ENCODE results near the gene RAC3.

RAC3 gene

GRCh38 chr17:82012261-82012639 lies 19.2 kb upstream of the RAC3 start:
- TF ChIP-seq REST (IDR thresholded peaks at IDR 0.05; ENCODE audit: insufficient read depth in 1 of 2, low read depth in 2 of 2, low read length in 2 of 2) (no peak), POLR2AphosphoS5 (IDR thresholded peaks at IDR 0.05; ENCODE audit: low read depth, low read length) (no peak), FOXP2 (optimal IDR thresholded peaks at IDR 0.05; ENCODE audit: borderline replicate concordance, extremely low read depth, extremely low read length, insufficient read depth) (no peak), SIN3A (IDR thresholded peaks at IDR 0.05; ENCODE audit: borderline replicate concordance, insufficient read depth, low read length) (no peak), TAF1 (IDR thresholded peaks at IDR 0.05; ENCODE audit: borderline replicate concordance, insufficient read depth, low read length) (no peak)

- no peak for TF ChIP-seq FOXP2 (optimal IDR thresholded peaks at IDR 0.05; ENCODE audit: borderline replicate concordance, extremely low read depth, extremely low read length, insufficient read depth)
- TF ChIP-seq TAF1 (IDR thresholded peaks at IDR 0.05; ENCODE audit: borderline replicate concordance, insufficient read depth, low read length) = no peak
- no peak for TF ChIP-seq POLR2AphosphoS5 (IDR thresholded peaks at IDR 0.05; ENCODE audit: low read depth, low read length)
- TF ChIP-seq REST (IDR thresholded peaks at IDR 0.05; ENCODE audit: insufficient read depth in 1 of 2, low read depth in 2 of 2, low read length in 2 of 2) = no peak
- TF ChIP-seq SIN3A (IDR thresholded peaks at IDR 0.05; ENCODE audit: borderline replicate concordance, insufficient read depth, low read length) = no peak
Measured at GRCh38 chr17:82012640-82013295, 18.7 kb upstream of the RAC3 start.

- TF ChIP-seq SIN3A (IDR thresholded peaks at IDR 0.05; ENCODE audit: borderline replicate concordance, insufficient read depth, low read length) = no peak
- no peak for TF ChIP-seq TAF1 (IDR thresholded peaks at IDR 0.05; ENCODE audit: borderline replicate concordance, insufficient read depth, low read length)
- no peak for TF ChIP-seq POLR2AphosphoS5 (IDR thresholded peaks at IDR 0.05; ENCODE audit: low read depth, low read length)
- TF ChIP-seq REST (IDR thresholded peaks at IDR 0.05; ENCODE audit: insufficient read depth in 1 of 2, low read depth in 2 of 2, low read length in 2 of 2) = no peak
- TF ChIP-seq FOXP2 (optimal IDR thresholded peaks at IDR 0.05; ENCODE audit: borderline replicate concordance, extremely low read depth, extremely low read length, insufficient read depth) = no peak
Measured at GRCh38 chr17:82013341-82013740, 18.1 kb upstream of the RAC3 start.

GRCh38 chr17:82013772-82014321 lies 17.6 kb upstream of the RAC3 start:
- TF ChIP-seq SIN3A (IDR thresholded peaks at IDR 0.05; ENCODE audit: borderline replicate concordance, insufficient read depth, low read length) (no peak), TAF1 (IDR thresholded peaks at IDR 0.05; ENCODE audit: borderline replicate concordance, insufficient read depth, low read length) (no peak), FOXP2 (optimal IDR thresholded peaks at IDR 0.05; ENCODE audit: borderline replicate concordance, extremely low read depth, extremely low read length, insufficient read depth) (no peak), POLR2AphosphoS5 (IDR thresholded peaks at IDR 0.05; ENCODE audit: low read depth, low read length) (no peak)

GRCh38 chr17:82014432-82014831 lies 17.0 kb upstream of the RAC3 start:
- TF ChIP-seq SIN3A (IDR thresholded peaks at IDR 0.05; ENCODE audit: borderline replicate concordance, insufficient read depth, low read length) (no peak), TAF1 (IDR thresholded peaks at IDR 0.05; ENCODE audit: borderline replicate concordance, insufficient read depth, low read length) (no peak), REST (IDR thresholded peaks at IDR 0.05; ENCODE audit: insufficient read depth in 1 of 2, low read depth in 2 of 2, low read length in 2 of 2) (no peak), POLR2AphosphoS5 (IDR thresholded peaks at IDR 0.05; ENCODE audit: low read depth, low read length) (no peak), FOXP2 (optimal IDR thresholded peaks at IDR 0.05; ENCODE audit: borderline replicate concordance, extremely low read depth, extremely low read length, insufficient read depth) (no peak)

All from PFSK-1 (cell line).